Loucy (cell line): ENCODE results near the gene F5.

Experiments
- H2AFZ ChIP-seq: fragments of 200-600 bp; sonication (generic); 2 replicates; pipeline ENCODE4 v1.6.0; 2016; ENCODE audit warnings: antibody characterized with exemption, mild to moderate bottlenecking, low read length, moderate library complexity
- H3F3A ChIP-seq: fragments of 200-600 bp; 2 replicates; pipeline ENCODE4 v1.6.0; 2016; ENCODE audit warnings: antibody characterized with exemption, low read depth, mild to moderate bottlenecking
- H3K27me3 ChIP-seq: fragments of 200-600 bp; sonication (generic); 2 replicates; pipeline ENCODE4 v1.6.1; 2014; ENCODE audit warnings: low read length, mild to moderate bottlenecking; ENCODE audit not compliant: insufficient read depth, poor library complexity, severe bottlenecking
- H3K36me3 ChIP-seq: fragments of 200-600 bp; sonication (generic); 2 replicates; pipeline ENCODE4 v1.6.1; 2016; ENCODE audit warnings: low read length; ENCODE audit not compliant: insufficient read depth
- H3K4me1 ChIP-seq: fragments of 200-600 bp; sonication (generic); 2 replicates; pipeline ENCODE4 v1.5.1; 2014; ENCODE audit warnings: low read length, mild to moderate bottlenecking; ENCODE audit not compliant: insufficient read depth, poor library complexity, severe bottlenecking
- H3K4me2 ChIP-seq: fragments of 200-600 bp; sonication (generic); 2 replicates; pipeline ENCODE4 v1.6.0; 2014; ENCODE audit warnings: antibody characterized with exemption, low read length, low read depth, mild to moderate bottlenecking; ENCODE audit not compliant: poor library complexity, severe bottlenecking
- H3K4me3 ChIP-seq: fragments of 200-600 bp; sonication (generic); 2 replicates; pipeline ENCODE4 v1.5.1; 2014; ENCODE audit warnings: low read length, mild to moderate bottlenecking, mixed read lengths; ENCODE audit not compliant: poor library complexity, severe bottlenecking
- H3K79me2 ChIP-seq: fragments of 200-600 bp; sonication (generic); 2 replicates; pipeline ENCODE4 v1.6.1; 2014; ENCODE audit warnings: low read length; ENCODE audit not compliant: insufficient read depth
- H3K9ac ChIP-seq: fragments of 200-600 bp; sonication (generic); 2 replicates; pipeline ENCODE4 v1.6.0; 2014; ENCODE audit warnings: mild to moderate bottlenecking, low read depth, low read length, moderate library complexity; ENCODE audit not compliant: poor library complexity, severe bottlenecking
- H3K9me2 ChIP-seq: fragments of 200-600 bp; sonication (generic); replicated peaks from 2 replicates; pipeline ENCODE4 v1.6.1; 2016; ENCODE audit warnings: low read depth, low read length, mixed read lengths
- H3K9me3 ChIP-seq: fragments of 200-600 bp; sonication (generic); 2 replicates; pipeline ENCODE4 v1.6.1; 2014; ENCODE audit warnings: mild to moderate bottlenecking, antibody characterized with exemption, low read length, low read depth; ENCODE audit not compliant: insufficient read depth
- H4K20me1 ChIP-seq: fragments of 200-600 bp; sonication (generic); 2 replicates; pipeline ENCODE4 v1.6.0; 2014; ENCODE audit warnings: antibody characterized with exemption, low read length, mild to moderate bottlenecking; ENCODE audit not compliant: insufficient read depth, poor library complexity, severe bottlenecking
- EZH2phosphoT487 ChIP-seq: fragments of 200-600 bp; IDR thresholded peaks from 2 replicates; pipeline ENCODE4 v1.6.1; 2018; ENCODE audit warnings: antibody characterized with exemption, mild to moderate bottlenecking, moderate library complexity, borderline replicate concordance
- TF ChIP-seq, protein P1 (sequence below): fragments of 200-600 bp; sonication (generic); conservative IDR thresholded peaks from 2 replicates; pipeline ENCODE4 v1.5.1; 2014; ENCODE audit warnings: mild to moderate bottlenecking, antibody characterized with exemption, low read length

Gene F5

DNA sequence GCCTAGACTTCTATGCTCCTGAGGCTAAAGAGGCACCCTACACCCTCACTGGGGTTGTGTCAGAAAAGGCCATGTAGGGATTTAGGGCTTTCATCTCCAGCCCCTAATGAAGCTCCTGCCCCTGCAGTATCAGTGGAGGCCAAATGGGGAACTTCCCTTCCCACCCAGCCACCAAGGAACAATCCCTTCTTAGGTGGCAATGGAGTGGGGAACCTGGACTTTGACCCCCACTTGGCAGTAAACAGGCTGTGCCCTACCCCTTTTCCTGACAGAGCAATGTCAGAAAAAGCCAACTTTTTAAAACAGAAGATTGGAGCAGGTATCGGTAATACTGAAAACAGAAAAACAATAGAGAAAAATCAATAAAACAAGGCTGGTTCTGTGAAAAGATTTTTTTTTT lies 65.1 kb downstream of the F5 start:
- TF ChIP-seq, protein P1, sequence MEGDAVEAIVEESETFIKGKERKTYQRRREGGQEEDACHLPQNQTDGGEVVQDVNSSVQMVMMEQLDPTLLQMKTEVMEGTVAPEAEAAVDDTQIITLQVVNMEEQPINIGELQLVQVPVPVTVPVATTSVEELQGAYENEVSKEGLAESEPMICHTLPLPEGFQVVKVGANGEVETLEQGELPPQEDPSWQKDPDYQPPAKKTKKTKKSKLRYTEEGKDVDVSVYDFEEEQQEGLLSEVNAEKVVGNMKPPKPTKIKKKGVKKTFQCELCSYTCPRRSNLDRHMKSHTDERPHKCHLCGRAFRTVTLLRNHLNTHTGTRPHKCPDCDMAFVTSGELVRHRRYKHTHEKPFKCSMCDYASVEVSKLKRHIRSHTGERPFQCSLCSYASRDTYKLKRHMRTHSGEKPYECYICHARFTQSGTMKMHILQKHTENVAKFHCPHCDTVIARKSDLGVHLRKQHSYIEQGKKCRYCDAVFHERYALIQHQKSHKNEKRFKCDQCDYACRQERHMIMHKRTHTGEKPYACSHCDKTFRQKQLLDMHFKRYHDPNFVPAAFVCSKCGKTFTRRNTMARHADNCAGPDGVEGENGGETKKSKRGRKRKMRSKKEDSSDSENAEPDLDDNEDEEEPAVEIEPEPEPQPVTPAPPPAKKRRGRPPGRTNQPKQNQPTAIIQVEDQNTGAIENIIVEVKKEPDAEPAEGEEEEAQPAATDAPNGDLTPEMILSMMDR = no peak
- no peak for TF ChIP-seq EZH2phosphoT487
- Histone ChIP-seq H3K9ac (no peak overlapping the region), H3K9me2 (no peaks in the 10 kb centered on the region), H4K20me1 (no peaks in the 10 kb centered on the region), H3K4me1 (no peaks in the 10 kb centered on the region), H2AFZ (no peak overlapping the region), H3K4me2 (no peak overlapping the region), H3F3A (no peaks in the 10 kb centered on the region), H3K36me3 (no peaks in the 10 kb centered on the region), H3K79me2 (no peaks in the 10 kb centered on the region), H3K9me3 (no peaks in the 10 kb centered on the region), H3K27me3 (no peaks in the 10 kb centered on the region), H3K4me3 (no peak overlapping the region)

DNA sequence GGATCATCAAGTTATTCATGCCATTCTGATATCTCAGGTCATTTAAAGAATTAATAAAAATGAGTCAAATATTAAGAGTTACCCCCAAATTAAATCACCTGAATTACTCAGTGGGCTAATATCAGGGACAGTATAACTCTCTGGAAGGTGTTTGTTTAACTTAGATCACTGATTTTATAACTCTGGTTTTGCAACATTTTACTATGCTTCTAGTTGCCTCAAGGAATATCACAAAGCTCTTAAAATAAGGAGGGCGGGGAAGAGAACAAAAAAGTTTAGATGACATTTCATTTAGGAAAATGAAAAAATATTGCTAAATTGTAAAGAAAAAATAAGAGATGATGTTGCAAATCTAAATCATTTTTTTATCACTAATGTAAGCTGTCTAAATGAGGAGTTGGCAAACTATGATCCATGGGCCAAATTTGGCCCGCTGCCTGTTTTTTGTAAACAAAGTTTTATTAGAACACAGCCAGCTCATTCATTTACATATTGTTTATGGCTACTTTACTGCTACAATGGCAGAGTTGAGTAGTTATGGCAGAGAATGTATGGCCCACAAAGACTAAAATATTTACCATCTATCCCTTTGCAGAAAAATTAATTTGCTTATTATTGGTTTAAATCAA lies 68.6 kb downstream of the F5 start:
- no peaks in the 10 kb centered on the region for H3K27me3 ChIP-seq
- no peak overlapping the region for H3K9ac ChIP-seq
- no peaks in the 10 kb centered on the region for H3K79me2 ChIP-seq
- no peak overlapping the region for H3K4me2 ChIP-seq
- no peaks in the 10 kb centered on the region for H3F3A ChIP-seq
- H3K4me1 ChIP-seq = peaks cover 27% of the 10 kb centered on the region
- no peaks in the 10 kb centered on the region for H3K9me2 ChIP-seq
- H2AFZ ChIP-seq = no peak overlapping the region
- H4K20me1 ChIP-seq = no peaks in the 10 kb centered on the region
- H3K9me3 ChIP-seq = no peaks in the 10 kb centered on the region
- H3K36me3 ChIP-seq = no peaks in the 10 kb centered on the region
- no peak overlapping the region for H3K4me3 ChIP-seq
- TF ChIP-seq, protein P1 = no peak
- TF ChIP-seq EZH2phosphoT487 = no peak

DNA sequence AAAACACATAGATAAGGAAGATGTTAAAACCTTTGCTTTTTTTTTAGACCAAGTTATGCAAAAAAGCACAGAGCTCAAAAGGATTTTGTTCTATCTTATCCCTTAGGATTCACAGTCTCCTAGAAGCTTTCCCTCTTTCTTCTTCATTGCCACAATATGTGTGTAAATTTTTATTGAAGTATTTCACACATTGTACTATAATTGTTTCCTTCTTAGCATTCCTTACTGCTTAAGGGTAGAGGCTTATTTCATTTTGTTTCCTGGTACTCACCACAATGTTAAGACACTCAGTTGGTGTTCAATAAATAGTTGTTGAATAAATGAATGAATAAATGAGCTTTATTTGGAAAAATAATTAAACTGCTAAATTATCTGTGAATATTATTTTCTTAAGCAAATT lies 70.6 kb downstream of the F5 start:
- TF ChIP-seq, protein P1 = no peak
- no peak for TF ChIP-seq EZH2phosphoT487
- H3K9me2 ChIP-seq = no peaks in the 10 kb centered on the region
- peak overlapping the region; percentile 0 for H3K4me2 ChIP-seq
- H3K9ac ChIP-seq = no peak overlapping the region
- no peaks in the 10 kb centered on the region for H3K9me3 ChIP-seq
- no peak overlapping the region for H3K4me3 ChIP-seq
- no peaks in the 10 kb centered on the region for H3F3A ChIP-seq
- H3K79me2 ChIP-seq = no peaks in the 10 kb centered on the region
- peaks cover 35% of the 10 kb centered on the region for H3K4me1 ChIP-seq
- H3K36me3 ChIP-seq = no peaks in the 10 kb centered on the region
- no peaks in the 10 kb centered on the region for H3K27me3 ChIP-seq
- H4K20me1 ChIP-seq = no peaks in the 10 kb centered on the region
- H2AFZ ChIP-seq = peak overlapping the region; percentile 63; the same call in 1 of the 2 replicates
